ENCODE data around the gene VAC14. TPM values are rescaled to one million over a fixed set of nuclear protein-coding genes. Genes with fewer than 3 reads are reported as not detected.

The VAC14 gene
- polyA plus RNA-seq, 1 donor from 2014 or later = 48.5 TPM

DNA sequence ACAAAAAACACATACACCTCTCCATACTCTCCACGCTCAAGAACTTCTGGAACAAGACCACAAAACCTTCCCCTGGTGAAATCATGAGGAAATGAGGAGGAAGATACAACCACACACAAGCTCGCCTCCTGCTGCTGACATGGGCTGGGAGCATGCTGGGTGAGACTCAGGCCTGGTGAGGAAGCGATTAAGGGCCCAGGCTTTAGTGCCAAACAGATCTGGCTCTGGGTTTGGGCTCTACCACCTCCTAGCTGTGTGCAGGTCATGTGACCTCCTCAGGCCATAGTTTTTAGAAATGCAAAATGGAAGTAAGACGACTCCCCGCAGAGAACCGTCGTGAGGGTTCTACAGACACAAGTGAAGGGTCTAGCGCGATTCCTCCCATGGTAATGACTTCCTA is 41.3 kb downstream of the VAC14 start:
- no peaks in the 10 kb centered on the region for H3K9me3 Mint-ChIP-seq
- H3K4me1 Mint-ChIP-seq = no peaks in the 10 kb centered on the region
- no peak overlapping the region for H3K4me3 Mint-ChIP-seq
- no peaks in the 10 kb centered on the region for H3K27me3 Mint-ChIP-seq
- H3K36me3 Mint-ChIP-seq = peaks cover 3% of the 10 kb centered on the region
- peak overlapping the region in 1 of 3 donors; percentile 27 for H3K27ac Mint-ChIP-seq

DNA sequence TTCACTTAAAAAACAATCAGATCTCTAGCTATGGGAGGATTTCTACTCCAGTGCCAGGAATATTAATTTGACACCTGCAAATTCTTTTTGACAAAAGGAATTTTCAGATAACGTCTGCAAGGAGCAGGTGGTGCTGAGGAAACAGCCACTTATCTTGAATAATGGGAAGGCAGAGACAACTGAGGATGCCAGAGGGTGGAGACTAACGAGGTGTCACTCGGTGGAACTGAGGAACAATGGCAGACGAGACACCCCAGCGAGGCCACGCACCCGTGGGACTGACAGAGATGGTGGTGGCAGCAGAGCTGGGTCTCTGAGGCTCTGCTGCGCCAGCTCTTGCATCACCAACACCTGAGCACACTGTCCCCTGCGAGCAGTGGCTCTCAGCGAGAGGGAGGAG is 42.2 kb downstream of the VAC14 start:
- H3K36me3 Mint-ChIP-seq = peaks cover 3% of the 10 kb centered on the region

DNA sequence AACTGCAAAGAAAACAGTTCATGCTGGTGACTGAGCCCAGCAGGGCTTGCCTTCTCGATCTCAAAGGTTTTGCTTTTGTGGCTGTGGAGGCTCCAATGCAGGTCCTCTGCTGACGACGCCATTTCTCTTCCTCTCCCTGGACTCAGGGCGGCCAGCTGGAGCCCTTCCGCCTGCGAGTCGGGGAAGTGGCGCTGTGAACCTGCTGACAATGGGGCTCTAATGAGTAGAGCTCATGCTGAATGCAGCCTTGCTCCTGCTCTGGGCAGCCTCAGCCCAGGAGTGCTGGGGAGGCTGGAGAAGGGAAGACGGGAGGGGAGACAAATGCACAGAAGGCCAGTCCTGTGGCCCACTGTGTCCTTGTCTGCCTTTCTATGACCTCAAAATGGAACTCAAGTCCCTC is 43.8 kb downstream of the VAC14 start:
- H3K4me1 Mint-ChIP-seq = no peaks in the 10 kb centered on the region
- H3K27me3 Mint-ChIP-seq = no peaks in the 10 kb centered on the region
- no peaks in the 10 kb centered on the region for H3K9me3 Mint-ChIP-seq
- H3K27ac Mint-ChIP-seq = no peak overlapping the region
- no peak overlapping the region for H3K4me3 Mint-ChIP-seq
- H3K36me3 Mint-ChIP-seq = peaks cover 5% of the 10 kb centered on the region

More for the DNA sequence above, 42.2 kb downstream of the VAC14 start:
- Mint-ChIP-seq H3K27ac (peak overlapping the region in 1 of 3 donors; percentile 23), H3K4me3 (no peak overlapping the region), H3K9me3 (no peaks in the 10 kb centered on the region), H3K4me1 (no peaks in the 10 kb centered on the region), H3K27me3 (no peaks in the 10 kb centered on the region)

DNA sequence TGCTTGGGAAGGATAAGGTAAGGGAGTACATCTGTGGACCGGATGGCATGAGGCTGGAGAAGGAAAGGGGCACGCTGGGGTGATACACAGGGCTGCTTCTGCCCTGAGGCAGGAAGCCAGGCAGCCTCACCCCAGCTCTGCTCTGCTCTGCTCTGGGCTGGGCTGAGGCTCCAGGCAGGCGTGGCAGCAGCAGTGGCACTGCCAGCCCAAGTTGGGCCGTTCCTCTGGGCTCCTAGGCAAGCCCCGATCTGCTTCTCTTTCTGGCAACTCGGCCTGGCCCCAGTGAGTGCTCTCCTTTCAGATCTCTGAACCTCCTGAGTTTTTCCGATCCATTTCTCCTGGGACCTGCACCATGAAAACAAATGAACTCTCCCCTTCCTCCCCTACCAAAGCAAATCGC is 44.9 kb downstream of the VAC14 start:
- peaks cover 5% of the 10 kb centered on the region for H3K36me3 Mint-ChIP-seq

DNA sequence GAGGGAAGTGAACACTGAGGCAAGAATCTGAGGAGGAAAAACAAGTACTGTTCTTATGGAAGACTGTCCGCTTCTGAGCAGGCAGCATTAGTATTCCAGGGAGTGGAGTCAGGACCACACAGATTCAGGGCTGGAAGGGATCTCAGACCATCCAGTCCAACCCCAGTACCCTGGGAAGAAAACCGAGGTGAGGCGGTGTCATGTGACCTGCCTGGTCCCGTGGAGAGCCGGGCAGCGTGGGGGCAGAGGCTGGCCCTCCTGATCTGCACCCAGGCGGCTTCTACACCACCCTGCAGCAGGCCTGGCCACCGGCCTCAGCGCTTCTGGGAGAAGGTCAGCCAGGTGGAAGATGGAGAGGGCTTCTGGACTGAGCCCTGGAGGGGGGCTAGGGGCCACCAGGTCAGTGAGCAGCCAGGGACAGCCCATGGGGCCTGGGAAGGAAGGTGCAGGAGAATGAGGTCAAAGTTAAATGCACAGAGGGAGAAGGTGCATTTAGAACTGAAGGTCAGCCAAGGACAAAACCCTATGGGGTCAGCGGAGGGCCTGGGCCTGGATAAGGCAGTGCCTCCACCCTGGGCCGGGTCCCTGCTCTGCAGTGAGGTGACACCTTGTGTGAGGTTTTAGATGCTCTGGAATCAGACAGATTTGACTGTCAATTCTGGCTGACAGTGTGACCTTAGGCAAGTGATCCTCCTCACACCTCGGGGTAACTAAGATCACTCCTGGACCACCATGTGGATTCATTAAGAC is 45.9 kb downstream of the VAC14 start:
- Mint-ChIP-seq H3K36me3 (peaks cover 5% of the 10 kb centered on the region), H3K4me1 (no peaks in the 10 kb centered on the region), H3K27ac (peak overlapping the region in 1 of 3 donors; percentile 33)

More for the DNA sequence above, 44.9 kb downstream of the VAC14 start:
- Mint-ChIP-seq H3K4me3 (no peak overlapping the region), H3K9me3 (no peaks in the 10 kb centered on the region), H3K27ac (no peak overlapping the region), H3K27me3 (no peaks in the 10 kb centered on the region), H3K4me1 (no peaks in the 10 kb centered on the region)

DNA sequence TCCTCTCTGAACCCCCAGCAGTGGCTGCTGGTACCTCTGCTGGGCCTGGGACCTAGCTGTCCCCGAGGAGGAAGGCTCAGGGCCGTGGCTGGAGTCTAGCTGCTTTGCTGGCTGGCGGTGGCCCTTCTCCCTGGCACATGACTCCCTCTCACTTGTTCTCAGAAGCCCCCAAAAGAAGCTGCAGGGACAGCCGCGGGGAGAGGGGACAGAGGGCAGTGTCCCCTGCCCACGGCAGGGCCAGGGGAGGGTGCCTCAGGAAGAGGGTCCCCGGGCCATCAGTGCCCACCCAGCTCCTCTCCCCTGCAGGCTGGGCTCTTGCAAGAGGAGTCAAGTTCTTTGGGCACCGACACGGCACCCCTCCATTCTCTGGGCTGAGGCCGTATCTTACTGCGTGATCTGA is 46.6 kb downstream of the VAC14 start:
- H3K4me1 Mint-ChIP-seq = no peaks in the 10 kb centered on the region
- H3K27ac Mint-ChIP-seq = peak overlapping the region in 1 of 3 donors; percentile 33
- H3K4me3 Mint-ChIP-seq = no peak overlapping the region
- no peaks in the 10 kb centered on the region for H3K9me3 Mint-ChIP-seq
- no peaks in the 10 kb centered on the region for H3K27me3 Mint-ChIP-seq
- H3K36me3 Mint-ChIP-seq = peaks cover 5% of the 10 kb centered on the region

More for the DNA sequence above, 45.9 kb downstream of the VAC14 start:
- Mint-ChIP-seq H3K27me3 (no peaks in the 10 kb centered on the region), H3K4me3 (no peak overlapping the region), H3K9me3 (no peaks in the 10 kb centered on the region)

DNA sequence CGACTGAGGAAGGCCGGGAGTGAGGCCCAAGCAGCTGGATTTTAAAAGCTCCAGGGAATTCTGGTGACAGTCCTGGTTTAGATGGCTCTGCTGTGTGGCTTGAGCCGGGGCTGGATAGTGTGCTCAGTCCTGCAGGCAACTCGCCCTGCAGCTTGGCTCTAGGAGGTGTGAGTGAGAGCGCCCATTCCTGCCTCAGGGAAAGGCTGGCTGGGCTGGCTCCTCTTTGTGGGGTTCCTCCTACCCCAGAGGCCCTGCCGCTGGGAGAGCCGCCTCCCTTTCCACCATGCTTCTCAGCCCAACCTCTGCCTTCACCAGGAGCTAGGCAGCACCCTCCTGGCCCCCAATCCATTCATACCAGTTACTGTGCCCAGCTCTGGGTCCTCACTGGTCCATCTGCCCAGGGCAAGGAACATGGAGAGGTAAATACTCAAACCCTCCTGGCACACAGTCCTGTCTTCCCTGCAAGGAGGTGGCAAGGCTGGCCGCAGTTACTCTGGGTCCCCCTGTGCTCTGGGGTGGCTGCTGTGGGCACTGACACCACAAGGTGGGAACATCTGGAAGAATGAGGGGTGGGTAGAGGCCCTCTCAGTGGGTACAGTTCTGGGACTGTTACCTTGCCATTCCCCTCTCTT is 47.1 kb downstream of the VAC14 start:
- Mint-ChIP-seq H3K9me3 (no peaks in the 10 kb centered on the region), H3K27ac (no peak overlapping the region), H3K4me3 (no peak overlapping the region), H3K4me1 (peaks cover 0 to 4% (median 0%) of the 10 kb centered on the region in 3 donors), H3K36me3 (peaks cover 5% of the 10 kb centered on the region), H3K27me3 (no peaks in the 10 kb centered on the region)

DNA sequence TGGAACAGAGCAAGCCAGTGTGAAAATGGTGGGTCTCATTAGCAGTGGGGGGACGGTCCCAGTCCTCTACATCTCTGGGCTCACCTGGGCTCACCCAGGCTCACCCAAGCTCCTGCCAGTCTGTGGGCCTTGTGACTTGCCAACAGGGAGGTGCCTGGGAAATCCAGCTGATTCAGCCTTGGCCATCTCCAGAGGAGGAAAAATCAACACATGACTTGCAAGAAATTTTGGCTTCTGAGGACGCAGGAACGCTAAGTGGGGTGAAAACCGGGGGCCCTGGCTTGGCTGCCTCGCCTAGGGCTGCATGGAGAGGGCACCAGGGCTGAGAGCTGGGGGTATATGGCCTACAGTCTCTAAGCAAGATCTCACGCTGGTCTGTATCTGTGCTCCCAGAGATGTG is 47.7 kb downstream of the VAC14 start:
- no peaks in the 10 kb centered on the region for H3K27me3 Mint-ChIP-seq
- H3K36me3 Mint-ChIP-seq = peaks cover 5% of the 10 kb centered on the region
- H3K9me3 Mint-ChIP-seq = no peaks in the 10 kb centered on the region
- peaks cover 0 to 4% (median 0%) of the 10 kb centered on the region in 3 donors for H3K4me1 Mint-ChIP-seq
- H3K27ac Mint-ChIP-seq = no peak overlapping the region
- no peak overlapping the region for H3K4me3 Mint-ChIP-seq

DNA sequence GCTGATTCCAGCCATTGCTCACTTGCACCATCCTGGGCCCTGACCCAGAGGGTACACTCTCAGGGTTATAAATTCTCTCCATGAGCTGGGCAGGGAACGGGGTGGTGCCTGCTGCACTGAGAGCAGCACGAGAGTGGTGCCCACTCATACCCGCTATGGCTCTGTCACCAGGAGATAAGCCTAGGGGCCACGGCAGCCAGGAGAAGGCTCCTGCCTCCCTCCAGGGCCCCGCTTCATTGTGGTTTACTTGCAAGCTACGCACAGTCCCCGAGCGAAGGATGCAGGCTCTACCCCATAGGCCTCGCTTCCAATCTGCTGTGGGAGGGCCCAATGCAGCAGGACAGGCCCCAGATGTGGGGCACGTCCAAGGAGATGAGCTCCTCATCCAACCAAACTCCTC is 48.5 kb downstream of the VAC14 start:
- Mint-ChIP-seq H3K4me3 (no peak overlapping the region), H3K27ac (no peak overlapping the region), H3K27me3 (no peaks in the 10 kb centered on the region), H3K9me3 (no peaks in the 10 kb centered on the region), H3K4me1 (peaks cover 0 to 4% (median 0%) of the 10 kb centered on the region in 3 donors), H3K36me3 (peaks cover 7% of the 10 kb centered on the region)

DNA sequence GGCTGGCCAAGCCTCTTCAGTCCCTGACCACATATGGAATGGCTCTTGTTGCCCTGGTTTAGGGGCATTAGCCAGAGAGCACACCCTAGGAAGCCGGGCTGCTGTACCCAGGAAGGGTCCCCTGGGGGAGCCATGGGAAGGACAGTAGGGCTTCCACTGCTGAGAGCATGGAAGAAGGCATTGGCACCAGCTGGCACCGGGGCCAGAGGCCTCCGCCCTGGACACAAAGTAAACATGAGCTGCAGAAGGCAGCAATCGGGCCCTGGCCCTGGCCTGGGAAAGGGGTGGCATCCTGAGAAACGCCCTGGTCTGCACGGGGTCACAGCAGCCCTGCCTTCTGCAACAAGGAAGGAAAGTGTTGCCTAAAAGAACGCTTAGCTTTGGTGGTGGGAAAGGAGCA is 49.4 kb downstream of the VAC14 start:
- Mint-ChIP-seq H3K4me1 (peaks cover 0 to 4% (median 0%) of the 10 kb centered on the region in 3 donors), H3K36me3 (peaks cover 4% of the 10 kb centered on the region), H3K27ac (no peak overlapping the region), H3K27me3 (no peaks in the 10 kb centered on the region), H3K9me3 (no peaks in the 10 kb centered on the region), H3K4me3 (no peak overlapping the region)

DNA sequence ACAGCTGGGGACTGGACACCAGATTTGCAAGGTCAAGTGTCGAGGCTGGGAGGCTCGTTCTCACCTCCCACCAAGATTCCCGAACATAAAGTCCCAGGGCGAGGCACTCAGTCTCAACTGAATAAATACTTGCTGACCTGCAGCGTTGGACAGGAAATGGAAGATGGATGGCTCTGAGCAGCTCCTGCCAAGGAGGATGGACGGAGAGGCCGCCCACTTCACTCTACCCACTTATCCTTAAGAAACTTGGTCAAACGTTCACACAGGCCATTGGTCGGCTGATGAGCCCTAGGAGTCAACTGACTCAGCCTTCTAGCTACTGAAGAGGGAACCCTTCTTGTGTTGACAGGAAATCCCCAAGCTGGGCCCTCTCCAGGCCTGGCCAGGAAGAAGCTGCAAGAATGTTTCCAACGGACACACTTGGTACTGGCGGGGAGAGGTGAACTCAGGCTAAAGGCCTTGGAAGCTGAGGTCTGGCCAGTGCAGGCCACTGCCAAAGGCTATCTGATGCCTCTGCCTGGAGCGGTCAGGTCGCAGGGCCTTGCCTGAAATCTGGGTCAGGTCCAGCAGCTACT is 50.0 kb downstream of the VAC14 start:
- peaks cover 0 to 4% (median 0%) of the 10 kb centered on the region in 3 donors for H3K4me1 Mint-ChIP-seq
- no peak overlapping the region for H3K4me3 Mint-ChIP-seq
- no peaks in the 10 kb centered on the region for H3K27me3 Mint-ChIP-seq
- H3K27ac Mint-ChIP-seq = no peak overlapping the region
- H3K36me3 Mint-ChIP-seq = peaks cover 4% of the 10 kb centered on the region
- no peaks in the 10 kb centered on the region for H3K9me3 Mint-ChIP-seq

DNA sequence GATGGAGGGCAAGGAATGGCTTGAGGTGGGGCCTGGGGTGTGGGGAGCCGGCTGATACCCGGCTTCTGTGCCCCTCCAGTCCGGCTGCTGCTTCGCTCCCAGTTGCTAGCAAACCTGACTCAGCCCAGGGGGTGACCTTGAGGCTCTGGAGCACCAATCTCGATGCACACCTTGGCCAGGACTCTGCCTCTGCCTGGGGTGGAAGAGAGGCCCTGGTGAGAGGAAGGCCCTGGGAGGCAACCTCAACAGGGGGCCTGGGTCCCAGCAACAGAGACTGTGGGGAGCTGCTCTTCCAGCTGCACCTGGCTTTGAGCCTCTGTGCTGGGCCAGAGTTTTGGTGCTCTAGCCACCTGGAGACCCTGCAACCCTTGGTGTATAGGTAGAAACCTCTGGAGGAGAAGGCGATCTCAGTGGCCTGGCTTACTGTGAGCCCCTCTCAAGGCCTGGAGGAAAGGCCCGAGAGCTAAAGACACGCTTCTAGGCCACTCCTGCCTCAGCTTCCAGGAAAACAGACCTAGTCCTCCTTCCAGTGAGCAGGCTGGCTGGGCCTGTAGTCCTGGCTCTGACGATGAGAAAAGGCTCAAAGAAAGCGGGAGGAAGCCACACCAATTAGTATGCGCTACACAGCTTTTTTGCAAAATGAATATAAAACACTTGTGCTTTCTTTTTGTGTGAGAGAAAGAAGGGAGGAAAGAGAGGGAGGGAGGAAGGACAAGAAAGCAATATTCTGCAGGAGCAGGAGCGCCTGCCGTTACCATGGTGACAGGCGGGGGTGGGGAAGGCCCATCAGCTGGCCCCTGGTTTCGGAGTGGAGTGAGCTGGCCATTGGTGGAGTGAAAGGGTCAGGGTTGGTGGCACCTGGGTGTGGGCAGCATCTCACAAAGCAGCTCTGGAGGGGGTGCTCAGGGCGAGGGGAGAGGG is 51.0 kb downstream of the VAC14 start:
- H3K27ac Mint-ChIP-seq = peak overlapping the region in 1 of 3 donors; percentile 78
- H3K36me3 Mint-ChIP-seq = peaks cover 11% of the 10 kb centered on the region
- no peaks in the 10 kb centered on the region for H3K27me3 Mint-ChIP-seq
- H3K4me3 Mint-ChIP-seq = no peak overlapping the region
- no peaks in the 10 kb centered on the region for H3K9me3 Mint-ChIP-seq
- peaks cover 0 to 4% (median 0%) of the 10 kb centered on the region in 3 donors for H3K4me1 Mint-ChIP-seq

DNA sequence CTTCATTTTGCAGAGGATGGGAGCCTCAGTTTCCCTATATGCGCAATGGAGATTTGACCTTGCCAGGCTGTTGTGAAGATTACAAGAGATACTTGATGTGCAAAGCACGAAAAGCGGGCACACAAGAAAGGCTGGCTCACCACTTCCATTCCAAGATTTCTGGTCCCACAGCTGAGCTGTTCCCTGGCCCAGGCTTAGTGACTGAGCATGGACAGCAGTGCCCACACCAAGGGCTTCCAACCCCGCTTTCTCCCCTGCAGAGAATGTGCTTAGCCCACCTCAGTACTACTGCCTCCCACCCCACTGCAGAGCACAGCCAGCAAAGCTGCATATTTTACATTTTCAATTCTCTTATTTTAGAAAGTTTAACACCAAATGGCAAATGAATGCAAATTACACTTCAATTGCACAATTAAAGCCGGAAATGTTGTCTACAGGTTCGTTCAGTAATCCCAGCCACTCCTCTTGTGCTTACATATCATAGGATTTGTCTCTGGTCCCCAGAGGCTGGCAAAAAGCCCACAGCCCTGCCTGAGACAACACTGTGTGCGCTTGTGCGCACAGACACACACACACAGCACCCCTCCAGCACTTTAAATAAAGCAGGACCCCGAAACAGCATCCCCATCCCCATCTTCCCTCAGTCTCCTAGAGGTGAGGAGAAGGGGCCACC is 51.8 kb downstream of the VAC14 start:
- Mint-ChIP-seq H3K4me1 (peaks cover 0 to 4% (median 0%) of the 10 kb centered on the region in 3 donors), H3K27me3 (no peaks in the 10 kb centered on the region), H3K27ac (peak overlapping the region in 1 of 3 donors; percentile 78), H3K4me3 (no peak overlapping the region), H3K36me3 (peaks cover 13% of the 10 kb centered on the region), H3K9me3 (no peaks in the 10 kb centered on the region)

Measured in IgD-negative memory B cell (primary cell).